GM12878 (cell line): ENCODE measurements around the gene GABPB2. TPM values are rescaled to one million over a fixed set of nuclear protein-coding genes. Genes with fewer than 3 reads are reported as not detected.

Experiments
- MXI1 ChIP-seq: fragments of 150-350 bp; IDR thresholded peaks from 2 replicates; pipeline ENCODE4 v1.6.1; 2011; ENCODE audit warnings: low read depth, mild to moderate bottlenecking, inconsistent platforms, low read length, improper control_type of control experiment
- RFX5 ChIP-seq: IDR thresholded peaks from 2 replicates; pipeline ENCODE4 v1.6.1; 2011; ENCODE audit warnings: low read depth, low read length, improper control_type of control experiment
- SP1 ChIP-seq: IDR thresholded peaks from one replicate; pipeline ENCODE4 v1.6.1; 2011; ENCODE audit warnings: low read depth, low read length
- SRF ChIP-seq, 2 experiments: IDR thresholded peaks; 2 replicates each; pipeline ENCODE4 v1.6.1; 2011; ENCODE audit warnings: low read depth in 2 of 2, low read length in 2 of 2, mild to moderate bottlenecking in 1 of 2, moderate library complexity in 1 of 2
- ZNF24 ChIP-seq: fragments of 450-650 bp; IDR thresholded peaks from 2 replicates; pipeline ENCODE4 v1.6.1; 2017; ENCODE audit warnings: antibody characterized with exemption, mild to moderate bottlenecking
- ZNF622 ChIP-seq: fragments of 450-650 bp; IDR thresholded peaks from 2 replicates; pipeline ENCODE4 v1.6.1; 2017; ENCODE audit warnings: mild to moderate bottlenecking, inconsistent platforms
- polyA plus RNA-seq, 11 experiments: library from polyadenylated mRNA; depleted of rRNA in 4 of 11; unstranded in 6 of 11; stranded (reverse) in 5 of 11; fragments of >200 nt; fragmentation: Nextera tagmentation in 4 of 11; fragmentation: Illumina TruSeq in 1 of 11; extraction: Ambion mirVana in 4 of 11; extraction: Trizol in 1 of 11; gene quantifications; 1 replicate in 1 of 11; 2 replicates in 10 of 11; pipeline versions ENCODE4 v1.2.1 to v1.2.3, GENCODE V29; 2011 to 2016; ENCODE audit warnings: inconsistent platforms in 2 of 11, missing spikeins in 2 of 11, low read depth in 1 of 11
- total RNA-seq, 4 experiments: library from RNA; depleted of rRNA in 3 of 4; stranded (reverse); fragments of >200 nt in 3 of 4; fragmentation: Illumina TruSeq in 1 of 4; extraction: Trizol in 1 of 4; gene quantifications; 2 replicates each; pipeline versions ENCODE4 v1.2.1 to v1.2.3, GENCODE V29; 2013 to 2021
- TF ChIP-seq, protein P1 (sequence below): fragments of 450-650 bp; IDR thresholded peaks from 2 replicates; pipeline ENCODE4 v1.6.1; 2017; ENCODE audit warnings: antibody characterized with exemption, mild to moderate bottlenecking, moderate library complexity
- TF ChIP-seq, protein P2 (sequence below): IDR thresholded peaks from 2 replicates; pipeline ENCODE4 v1.6.1; 2011; ENCODE audit warnings: mild to moderate bottlenecking, low read depth, low read length, moderate library complexity; ENCODE audit not compliant: insufficient replicate concordance
- TF ChIP-seq, protein P3 (sequence below): IDR thresholded peaks from 2 replicates; pipeline ENCODE4 v1.6.1; 2011; ENCODE audit warnings: low read depth, low read length, improper control_type of control experiment, borderline replicate concordance

GABPB2 gene
- total and polyA plus RNA-seq, 10 of the 15 experiments (the other 5 are each of a cell fraction or from before 2014, with no cell fraction given), result 2.3 to 10.5 (median 6.9) TPM

DNA sequence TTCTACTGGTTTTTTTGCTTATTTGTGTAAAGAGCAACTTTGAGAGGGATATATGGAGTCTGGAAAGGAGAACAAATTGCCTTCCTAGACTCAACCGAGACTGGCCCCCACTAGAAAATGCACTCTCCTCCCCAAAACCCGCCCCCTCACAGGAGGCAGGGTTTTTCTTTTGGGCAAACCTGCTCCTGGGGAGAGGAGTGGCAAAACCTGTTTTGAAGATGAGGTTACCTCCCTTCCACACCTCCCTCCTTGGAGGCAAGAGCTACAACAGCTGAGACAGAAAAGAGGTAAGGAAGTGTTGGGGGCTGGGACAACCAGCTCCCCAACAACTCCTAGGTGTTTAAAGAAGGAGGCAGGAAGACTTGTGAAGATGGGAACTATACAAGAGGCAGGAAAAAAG is 34.2 kb upstream of the GABPB2 start, which contains the start of gene BNIPL (continued):
- TF ChIP-seq, protein P1, sequence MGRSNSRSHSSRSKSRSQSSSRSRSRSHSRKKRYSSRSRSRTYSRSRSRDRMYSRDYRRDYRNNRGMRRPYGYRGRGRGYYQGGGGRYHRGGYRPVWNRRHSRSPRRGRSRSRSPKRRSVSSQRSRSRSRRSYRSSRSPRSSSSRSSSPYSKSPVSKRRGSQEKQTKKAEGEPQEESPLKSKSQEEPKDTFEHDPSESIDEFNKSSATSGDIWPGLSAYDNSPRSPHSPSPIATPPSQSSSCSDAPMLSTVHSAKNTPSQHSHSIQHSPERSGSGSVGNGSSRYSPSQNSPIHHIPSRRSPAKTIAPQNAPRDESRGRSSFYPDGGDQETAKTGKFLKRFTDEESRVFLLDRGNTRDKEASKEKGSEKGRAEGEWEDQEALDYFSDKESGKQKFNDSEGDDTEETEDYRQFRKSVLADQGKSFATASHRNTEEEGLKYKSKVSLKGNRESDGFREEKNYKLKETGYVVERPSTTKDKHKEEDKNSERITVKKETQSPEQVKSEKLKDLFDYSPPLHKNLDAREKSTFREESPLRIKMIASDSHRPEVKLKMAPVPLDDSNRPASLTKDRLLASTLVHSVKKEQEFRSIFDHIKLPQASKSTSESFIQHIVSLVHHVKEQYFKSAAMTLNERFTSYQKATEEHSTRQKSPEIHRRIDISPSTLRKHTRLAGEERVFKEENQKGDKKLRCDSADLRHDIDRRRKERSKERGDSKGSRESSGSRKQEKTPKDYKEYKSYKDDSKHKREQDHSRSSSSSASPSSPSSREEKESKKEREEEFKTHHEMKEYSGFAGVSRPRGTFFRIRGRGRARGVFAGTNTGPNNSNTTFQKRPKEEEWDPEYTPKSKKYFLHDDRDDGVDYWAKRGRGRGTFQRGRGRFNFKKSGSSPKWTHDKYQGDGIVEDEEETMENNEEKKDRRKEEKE, result no peak
- TF ChIP-seq SRF (IDR thresholded peaks at IDR 0.05; ENCODE audit: low read depth in 2 of 2, low read length in 2 of 2) (no peak), RFX5 (no peak), SP1 (no peak), ZNF24 (no peak), ZNF622 (no peak), MXI1 (no peak)
- TF ChIP-seq, protein P2, sequence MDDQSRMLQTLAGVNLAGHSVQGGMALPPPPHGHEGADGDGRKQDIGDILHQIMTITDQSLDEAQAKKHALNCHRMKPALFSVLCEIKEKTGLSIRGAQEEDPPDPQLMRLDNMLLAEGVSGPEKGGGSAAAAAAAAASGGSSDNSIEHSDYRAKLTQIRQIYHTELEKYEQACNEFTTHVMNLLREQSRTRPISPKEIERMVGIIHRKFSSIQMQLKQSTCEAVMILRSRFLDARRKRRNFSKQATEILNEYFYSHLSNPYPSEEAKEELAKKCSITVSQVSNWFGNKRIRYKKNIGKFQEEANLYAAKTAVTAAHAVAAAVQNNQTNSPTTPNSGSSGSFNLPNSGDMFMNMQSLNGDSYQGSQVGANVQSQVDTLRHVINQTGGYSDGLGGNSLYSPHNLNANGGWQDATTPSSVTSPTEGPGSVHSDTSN, result no peak
- TF ChIP-seq, protein P3, sequence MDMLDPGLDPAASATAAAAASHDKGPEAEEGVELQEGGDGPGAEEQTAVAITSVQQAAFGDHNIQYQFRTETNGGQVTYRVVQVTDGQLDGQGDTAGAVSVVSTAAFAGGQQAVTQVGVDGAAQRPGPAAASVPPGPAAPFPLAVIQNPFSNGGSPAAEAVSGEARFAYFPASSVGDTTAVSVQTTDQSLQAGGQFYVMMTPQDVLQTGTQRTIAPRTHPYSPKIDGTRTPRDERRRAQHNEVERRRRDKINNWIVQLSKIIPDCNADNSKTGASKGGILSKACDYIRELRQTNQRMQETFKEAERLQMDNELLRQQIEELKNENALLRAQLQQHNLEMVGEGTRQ, result no peak
- TF ChIP-seq, all 136 proteins: peak for 0
